Stimulated activated CD8-positive, alpha-beta memory T cell treated with anti-CD3 and anti-CD28 coated beads, Interleukin-7, amount 100 ng/mL, for 4 hours (primary cell): ENCODE measurements around the gene SLC12A5.
"Not testable (repeated sequence)": the region's sequence is repeated elsewhere in the genome, so short reads cannot be mapped to it uniquely, and the experiment has no call there.

Experiments
- DNase-seq, 2 donors: peaks; one replicate each; pipeline ENCODE4 v3.0.0-alpha.2; 2020; ENCODE audit warnings: low read depth in 2 of 2

The SLC12A5 gene

DNA sequence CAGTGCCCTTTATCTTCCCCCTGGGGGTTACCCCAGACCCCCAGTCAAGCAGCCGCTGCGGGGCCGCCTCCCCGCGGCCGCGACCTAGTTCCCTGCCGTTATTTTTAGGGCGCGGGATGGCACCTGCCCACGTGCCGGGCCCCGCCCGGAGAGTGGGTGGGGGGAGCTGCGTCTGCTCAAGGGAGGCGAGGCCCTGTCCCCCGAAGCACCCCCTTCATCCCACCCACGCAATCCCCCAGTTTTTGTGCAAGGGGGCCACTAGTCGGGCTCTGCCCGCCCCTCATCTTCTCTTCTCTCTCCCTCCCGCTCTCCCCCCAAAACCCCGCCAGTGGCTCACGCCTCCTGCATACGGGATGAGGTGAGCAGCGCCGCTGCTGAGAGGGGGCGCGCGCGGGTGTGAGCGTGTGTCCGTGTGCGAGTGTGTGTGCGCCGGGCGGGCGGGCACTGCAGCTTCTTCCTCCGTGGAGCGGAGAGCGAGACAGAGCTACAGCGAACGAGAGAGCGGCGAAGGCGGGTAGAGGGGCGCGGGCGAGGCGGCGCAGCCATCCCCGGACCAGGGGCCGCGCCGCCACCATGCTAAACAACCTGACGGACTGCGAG, at the start of gene SLC12A5:
SLC12A5 (plus strand) TSS at position 444 of the 600 bp plus-strand sequence; CDS start at position 574, 130 bp downstream.
- DNase-seq = no peak

DNA sequence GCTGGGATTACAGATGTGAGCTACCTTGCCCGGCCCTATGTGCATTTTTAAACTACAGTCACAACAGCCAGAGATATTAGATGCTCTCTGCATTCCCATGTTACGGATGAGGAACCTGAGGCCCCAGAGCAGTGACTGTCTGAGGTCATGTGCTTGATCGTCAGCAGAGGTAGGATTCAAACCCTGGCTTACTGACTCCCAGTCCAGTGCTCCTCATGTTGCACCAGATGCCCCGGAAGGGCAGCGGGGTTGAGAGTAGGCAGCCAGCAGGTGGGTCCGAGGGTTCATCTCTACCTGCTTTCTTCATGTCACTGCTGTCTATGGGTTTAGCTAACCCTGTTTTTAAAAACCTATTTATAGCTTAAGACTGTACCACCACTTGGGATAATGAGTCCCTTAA, 47.8 kb upstream of the SLC12A5 start:
- no peak for DNase-seq

DNA sequence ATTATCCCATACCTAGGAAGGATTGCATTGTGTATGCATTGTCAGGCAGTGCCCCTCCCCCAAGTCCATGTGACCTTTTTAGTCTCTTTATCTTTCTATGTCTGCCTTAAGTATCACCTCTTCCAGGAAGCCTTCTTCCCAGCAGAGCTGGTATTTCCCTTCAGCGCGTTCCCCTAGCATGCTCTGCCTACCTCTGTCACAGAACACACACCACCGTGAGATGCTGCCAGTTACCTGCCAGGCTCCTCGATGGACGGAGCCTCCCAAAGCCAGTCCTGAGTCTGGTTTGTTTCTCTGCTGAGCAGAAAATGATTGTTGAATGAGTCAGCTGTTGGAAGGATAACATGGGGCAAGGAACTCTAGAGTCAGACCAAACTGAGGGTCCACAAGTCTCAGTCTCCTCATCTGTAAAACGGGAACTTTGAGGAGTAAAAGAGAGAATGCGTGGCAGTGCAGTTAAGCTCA, 45.7 kb upstream of the SLC12A5 start:
- DNase-seq = no peak

GRCh38 chr20:45985573-45985972, 43.4 kb upstream of the SLC12A5 start:
- DNase-seq = no peak

GRCh38 chr20:45987108-45987780, 41.8 kb upstream of the SLC12A5 start:
- peak; percentile 44 to 55 for DNase-seq

GRCh38 chr20:45988830-45989229, 40.2 kb upstream of the SLC12A5 start:
- DNase-seq = not testable (repeated sequence)

- no peak for DNase-seq
Measured at GRCh38 chr20:45991616-45992015, 37.4 kb upstream of the SLC12A5 start.

DNA sequence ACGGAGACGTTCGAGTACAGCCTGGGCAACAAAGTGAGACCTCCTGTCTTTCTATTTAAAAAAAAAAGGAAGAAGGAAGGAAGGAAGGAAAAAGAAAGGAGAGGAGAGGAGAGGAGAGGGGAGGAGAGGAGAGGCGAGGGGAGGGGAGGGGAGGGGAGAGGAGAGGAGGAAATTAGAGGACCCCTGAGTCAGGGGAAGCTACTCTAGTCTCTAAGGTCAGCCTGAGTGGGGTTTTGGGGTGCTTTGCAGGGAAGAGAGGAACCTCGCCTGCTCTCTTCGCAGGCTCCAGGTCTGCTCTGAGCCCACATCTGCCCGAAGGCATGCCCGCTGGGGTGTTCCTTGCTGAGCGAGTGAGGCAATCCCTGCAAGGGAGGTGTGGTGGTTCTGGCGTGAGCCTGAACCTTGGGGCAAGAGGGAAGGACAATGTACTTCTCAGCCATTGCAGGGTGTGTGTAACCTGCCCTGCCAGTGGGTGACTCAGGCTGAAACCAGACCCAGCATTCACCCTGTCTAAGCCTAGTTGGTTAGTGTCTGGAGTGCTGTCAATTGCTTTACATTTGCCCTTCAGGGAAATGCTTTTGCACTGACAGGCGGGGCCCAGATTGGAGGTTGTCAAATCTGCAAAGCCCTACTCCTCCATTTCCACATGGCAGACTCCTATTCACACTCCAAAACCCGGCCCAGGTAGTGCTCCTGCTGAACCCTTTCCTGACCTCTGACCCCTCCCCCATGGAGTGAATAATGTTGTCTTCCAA, 35.6 kb upstream of the SLC12A5 start:
- no peak for DNase-seq

DNA sequence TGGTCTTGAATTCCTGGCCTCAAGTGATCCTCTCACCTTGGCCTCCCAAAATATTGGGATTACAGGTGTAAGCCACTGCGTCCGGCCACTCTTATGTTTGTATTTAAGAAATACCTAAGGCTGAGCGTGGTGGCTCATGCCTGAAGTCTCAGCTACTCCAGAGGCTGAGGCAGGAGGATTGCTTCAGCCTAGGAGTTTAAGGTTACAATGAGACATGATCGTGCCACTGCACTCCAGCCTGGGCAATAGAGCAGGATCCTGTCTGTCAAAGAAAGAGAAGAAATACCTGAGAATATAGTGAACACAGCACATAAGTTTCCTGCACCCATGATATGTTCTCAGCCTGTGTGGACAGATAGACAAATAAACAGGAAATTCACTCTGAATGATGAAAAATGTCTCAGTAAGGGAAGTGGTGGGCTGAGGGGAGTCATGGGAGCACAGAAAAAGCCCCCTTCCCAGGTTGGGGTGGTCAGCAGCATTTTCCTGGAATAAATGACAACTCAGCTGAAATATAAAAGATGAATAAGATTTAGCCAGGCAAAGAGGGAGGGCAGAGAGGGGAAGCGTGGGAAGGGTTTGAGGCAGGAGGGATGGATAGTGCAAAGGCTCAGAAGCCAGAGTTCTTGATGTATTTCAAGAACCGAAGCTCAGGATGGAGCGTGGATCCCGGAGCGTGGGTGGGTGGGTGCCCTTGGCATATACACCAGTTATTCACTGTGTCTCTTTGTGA, 34.1 kb upstream of the SLC12A5 start:
- no peak for DNase-seq

- DNase-seq = not testable (repeated sequence)
Measured at GRCh38 chr20:45995495-45996097, 33.4 kb upstream of the SLC12A5 start.

DNA sequence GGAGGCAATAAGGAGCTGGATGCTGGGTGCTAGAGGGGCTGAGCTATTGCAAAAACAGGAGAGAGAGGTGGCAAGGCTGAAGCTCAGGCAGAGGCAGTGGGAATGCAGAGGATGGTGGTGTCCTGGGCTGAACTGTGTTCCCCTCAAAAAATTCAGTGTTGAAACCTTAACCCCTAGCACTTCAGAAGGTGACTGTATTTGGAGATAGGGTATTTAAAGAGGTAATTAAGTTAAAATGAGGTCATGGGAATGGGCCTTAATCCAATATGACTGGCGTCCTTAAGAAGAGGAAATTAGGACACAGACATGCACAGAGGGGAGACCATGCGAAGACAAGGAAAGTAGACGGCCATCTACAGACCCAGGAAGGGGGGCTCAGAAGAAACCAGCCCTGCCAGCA, 31.8 kb upstream of the SLC12A5 start:
- no peak for DNase-seq

DNA sequence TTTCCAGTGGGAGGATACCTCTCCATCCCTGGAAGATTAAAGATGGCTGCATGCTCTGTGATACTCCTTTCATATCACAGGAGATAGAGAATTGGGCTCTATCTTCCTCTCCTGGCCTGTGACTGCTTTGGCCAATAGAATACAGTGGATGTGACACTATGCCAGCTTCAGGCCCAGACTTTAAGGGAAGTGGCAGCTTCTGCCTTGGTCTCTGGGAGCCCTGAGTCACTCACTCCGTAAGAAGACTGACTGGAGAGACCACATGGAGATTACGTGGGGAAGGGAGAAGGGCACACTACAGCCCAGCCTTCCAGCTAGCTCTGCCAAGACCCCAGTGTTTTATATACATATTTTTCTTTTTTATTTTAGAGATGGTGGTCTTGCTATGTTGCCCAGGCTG, 30.7 kb upstream of the SLC12A5 start:
- no peak for DNase-seq

DNA sequence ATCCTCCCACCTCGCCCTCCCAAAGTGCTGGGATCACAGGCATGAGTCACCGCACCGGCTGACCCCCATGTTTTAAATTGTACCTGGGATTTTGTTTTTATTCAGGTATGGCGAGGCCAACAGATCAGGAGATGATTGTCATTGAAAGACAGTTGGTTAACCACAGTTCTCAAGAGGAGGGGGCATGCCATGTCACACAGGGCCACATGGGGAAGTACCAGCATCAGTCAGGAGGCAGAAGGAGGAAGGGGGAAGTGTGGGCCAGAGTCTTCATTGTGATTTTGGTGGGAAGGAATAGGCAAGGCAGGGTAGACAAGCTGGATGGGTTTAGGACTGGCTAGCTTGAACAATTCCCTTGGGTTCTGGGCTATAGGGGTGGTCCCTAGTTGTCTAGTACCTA, 30.3 kb upstream of the SLC12A5 start:
- DNase-seq = no peak

DNA sequence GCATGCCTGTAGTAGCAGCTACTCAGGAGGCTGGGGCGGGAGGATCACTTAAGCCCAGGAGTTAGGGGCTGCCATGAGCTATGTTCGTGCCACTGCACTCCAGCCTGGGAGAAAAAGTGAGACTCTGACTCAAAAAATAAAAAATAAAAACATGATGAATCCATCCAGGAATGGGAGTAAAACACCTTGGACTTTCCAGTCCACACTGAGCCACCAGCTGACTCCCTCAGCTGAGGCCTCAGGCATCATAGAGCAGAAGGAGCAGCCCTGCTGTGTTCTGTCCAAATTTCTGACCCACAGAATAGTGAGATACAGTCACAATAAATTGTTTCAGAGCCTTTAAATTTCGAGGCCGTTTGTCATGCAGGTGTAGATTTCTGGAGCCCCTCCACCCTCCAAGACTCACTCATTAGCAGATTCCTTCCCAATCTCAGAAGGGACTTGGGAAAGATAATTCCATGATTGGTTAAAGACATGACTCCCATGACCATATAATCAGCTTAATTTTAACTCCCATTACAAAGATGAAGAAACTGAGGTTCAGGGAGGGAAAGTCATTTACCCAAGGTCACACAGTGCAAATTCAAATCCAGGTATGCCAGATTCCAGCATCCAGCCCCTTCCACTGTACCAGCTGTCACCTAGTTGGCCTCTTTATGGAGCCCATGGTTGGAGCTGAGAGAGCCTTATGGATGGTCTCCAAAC, 29.3 kb upstream of the SLC12A5 start:
- no peak for DNase-seq

DNA sequence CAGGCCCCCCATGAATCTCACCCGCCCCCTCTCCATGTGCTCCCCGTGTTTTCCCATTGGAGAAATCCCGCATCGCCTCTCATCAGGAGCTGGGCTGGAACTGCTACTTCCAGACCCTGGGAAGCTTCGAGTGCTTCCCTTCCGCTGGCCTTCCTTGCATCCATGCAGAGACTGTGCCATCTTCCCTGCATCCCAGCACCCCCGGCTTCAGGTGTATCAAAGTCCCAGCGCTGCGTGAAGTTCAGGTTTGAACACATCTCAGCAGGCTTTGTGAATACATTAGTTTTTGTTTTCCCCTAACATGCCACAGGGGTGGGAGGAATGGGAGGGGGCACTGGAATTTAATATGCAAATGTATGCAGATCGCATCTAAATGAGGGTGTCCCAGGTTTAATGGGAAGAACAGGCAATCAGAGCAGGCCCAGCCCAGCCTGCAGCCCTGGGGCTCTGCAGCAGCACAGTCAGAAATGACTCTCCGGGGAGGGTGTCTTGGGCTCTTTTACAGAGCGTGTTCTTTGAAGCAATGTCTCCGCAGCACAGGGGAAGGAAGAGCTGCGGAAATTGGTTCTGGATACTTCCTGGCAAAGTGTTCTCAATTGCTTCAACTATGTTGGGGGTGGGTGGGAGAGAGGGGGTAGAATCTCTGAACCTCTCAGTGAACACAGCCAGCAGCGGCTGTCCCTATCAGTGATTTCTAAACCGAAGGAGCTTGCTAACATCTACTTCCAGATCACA, 28.6 kb upstream of the SLC12A5 start:
- no peak for DNase-seq

- no peak for DNase-seq
Measured at GRCh38 chr20:46001498-46001897, 27.5 kb upstream of the SLC12A5 start.

DNA sequence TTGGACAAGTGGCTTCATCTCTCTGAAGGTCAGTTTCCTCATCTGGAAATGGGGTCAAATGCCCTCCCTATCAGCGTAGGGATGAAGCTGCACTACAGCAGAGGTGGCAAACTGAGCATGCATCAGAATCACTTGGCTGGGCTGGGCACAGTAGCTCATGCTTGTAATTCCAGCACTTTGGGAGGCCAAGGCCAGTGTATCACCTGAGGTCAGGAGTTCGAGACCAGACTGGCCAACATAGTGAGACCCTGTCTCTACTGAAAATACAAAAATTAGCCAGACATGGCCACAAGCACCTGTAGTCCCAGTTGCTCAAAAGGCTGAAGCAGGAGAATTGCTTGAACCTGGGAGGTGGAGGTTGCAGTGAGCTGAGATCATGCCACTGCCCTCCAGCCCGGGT, 27.0 kb upstream of the SLC12A5 start:
- no peak for DNase-seq

DNA sequence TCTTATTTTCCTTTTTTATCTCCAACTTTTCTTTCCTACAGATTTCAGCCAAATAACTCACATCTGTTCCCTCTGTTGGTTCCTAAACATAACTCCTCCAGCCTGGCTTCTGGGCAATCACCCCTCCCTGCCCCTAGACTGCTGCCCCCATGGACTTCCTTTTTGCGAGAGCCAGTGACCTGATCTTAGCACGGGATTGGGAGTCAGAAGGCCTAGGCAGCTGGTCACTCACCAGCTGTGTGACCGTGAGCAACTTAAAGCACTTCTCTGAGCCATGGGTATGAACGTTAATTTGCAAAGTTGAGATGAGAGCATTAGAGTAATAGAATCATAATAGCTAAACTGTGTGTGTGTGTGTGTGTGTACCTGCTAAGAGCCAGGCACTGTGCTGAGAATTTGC, 24.8 kb upstream of the SLC12A5 start:
- no peak for DNase-seq

DNA sequence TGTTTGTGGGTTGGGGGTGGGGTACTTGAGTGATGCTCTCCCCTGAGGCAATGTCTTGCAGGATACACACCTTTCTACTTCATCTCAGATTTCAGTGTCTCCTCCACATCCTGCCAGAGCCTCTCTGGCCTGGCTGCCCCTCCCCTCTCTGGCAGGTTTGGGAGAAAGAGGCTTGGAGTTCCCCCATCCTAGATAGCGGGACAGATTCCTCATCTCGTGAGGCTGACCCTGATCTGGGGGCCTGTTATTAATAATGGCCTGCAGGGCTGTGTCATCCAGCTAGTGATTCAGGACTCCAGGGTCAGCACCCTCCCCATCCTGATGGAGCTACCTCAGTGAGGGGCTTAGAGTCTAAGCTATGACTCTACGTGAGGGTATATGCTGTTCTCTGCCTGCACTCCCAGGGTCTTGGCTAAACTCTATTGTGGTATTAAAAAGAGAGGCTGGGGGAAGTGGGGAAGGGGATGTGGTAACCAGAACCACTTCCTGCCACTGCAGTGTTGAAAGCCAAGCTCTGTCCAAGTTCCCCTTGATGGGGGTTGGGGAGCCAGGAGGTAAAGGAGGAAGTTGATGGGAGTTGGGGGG, 24.0 kb upstream of the SLC12A5 start:
- no peak for DNase-seq
